Activated CD4-positive, alpha-beta T cell treated with anti-CD3 and anti-CD28 coated beads, Interleukin-2, amount 10 ng/mL, durations not matched to agents 7 days and 5 days (primary cell): ENCODE data around the gene MCCC2. TPM values are rescaled to one million over a fixed set of nuclear protein-coding genes. Genes with fewer than 3 reads are reported as not detected.
"Not testable (repeated sequence)": the region's sequence is repeated elsewhere in the genome, so short reads cannot be mapped to it uniquely, and the experiment has no call there.

Source experiments
- CTCF ChIA-PET: fragments of 350-600 bp; sonication (Branson Sonifier 250); formaldehyde crosslinking; loops from one replicate; lab custom pipeline; 2021; ENCODE audit warnings: antibody characterized with exemption; lab: Charles Lee
- POLR2A ChIA-PET: fragments of 350-600 bp; sonication (Branson Sonifier 250); formaldehyde crosslinking; loops from one replicate; lab custom pipeline; 2021; ENCODE audit warnings: antibody characterized with exemption; lab: Charles Lee
- DNase-seq: peaks from one replicate; pipeline ENCODE4 v3.0.0-alpha.2; 2020
- H3K27ac Mint-ChIP-seq: one replicate; pipeline ENCODE4 v1.8.0; 2021; ENCODE audit warnings: mild to moderate bottlenecking, moderate library complexity, mixed read lengths
- H3K27me3 Mint-ChIP-seq: one replicate; pipeline ENCODE4 v1.8.0; 2021; ENCODE audit warnings: mixed read lengths
- H3K36me3 Mint-ChIP-seq: one replicate; pipeline ENCODE4 v1.8.0; 2021; ENCODE audit warnings: low read depth, mixed read lengths
- H3K4me1 Mint-ChIP-seq: one replicate; pipeline ENCODE4 v1.8.0; 2021; ENCODE audit warnings: mixed read lengths
- H3K4me3 Mint-ChIP-seq: one replicate; pipeline ENCODE4 v1.8.0; 2021; ENCODE audit warnings: mild to moderate bottlenecking, moderate library complexity, mixed read lengths
- H3K9me3 Mint-ChIP-seq: one replicate; pipeline ENCODE4 v1.8.0; 2021; ENCODE audit warnings: mixed read lengths
- total RNA-seq, 2 experiments: library from RNA; stranded (reverse); gene quantifications; one replicate each; pipeline ENCODE4 v1.2.3, GENCODE V29; 2021

Gene MCCC2
- total RNA-seq = 10 to 100 TPM; 40.0 to 40.1 TPM

DNA sequence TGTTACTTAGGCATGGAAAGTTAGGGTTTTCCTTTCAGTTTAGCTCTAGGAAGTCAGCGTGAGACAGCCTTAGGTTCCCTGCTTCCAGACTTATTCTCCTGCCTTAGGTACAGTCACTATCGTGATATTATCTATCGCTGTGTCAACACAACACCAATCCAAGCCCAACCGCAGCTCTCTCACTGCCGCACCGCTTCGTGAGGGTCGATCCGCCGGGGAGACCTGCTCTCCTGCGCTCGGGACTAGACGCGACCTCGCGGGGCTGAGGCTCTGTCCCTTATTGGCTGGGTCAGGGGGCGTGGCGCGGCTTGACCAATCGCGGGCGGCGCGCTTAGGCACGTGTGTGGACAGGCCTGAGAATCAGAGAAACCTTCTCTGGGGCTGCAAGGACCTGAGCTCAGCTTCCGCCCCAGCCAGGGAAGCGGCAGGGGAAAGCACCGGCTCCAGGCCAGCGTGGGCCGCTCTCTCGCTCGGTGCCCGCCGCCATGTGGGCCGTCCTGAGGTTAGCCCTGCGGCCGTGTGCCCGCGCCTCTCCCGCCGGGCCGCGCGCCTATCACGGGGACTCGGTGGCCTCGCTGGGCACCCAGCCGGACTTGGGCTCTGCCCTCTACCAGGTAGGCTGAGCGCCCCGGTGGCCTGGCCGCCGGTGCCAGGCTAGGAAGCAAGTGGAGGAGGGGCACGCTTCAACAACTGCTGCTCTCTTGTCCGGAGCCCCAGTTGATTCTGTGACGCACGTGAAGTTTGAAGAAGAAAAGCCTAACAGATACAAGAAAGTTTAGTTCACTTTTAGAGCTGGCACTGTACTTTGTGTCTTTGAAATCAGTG lies at the start of gene MCCC2:
MCCC2 (plus strand) TSS at position 400 of the 825 bp plus-strand sequence; CDS start at position 486, 86 bp downstream.
- DNase-seq = peak; percentile 98
- peaks cover 33% of the 10 kb centered on the region for H3K4me1 Mint-ChIP-seq
- ChIA-PET CTCF (interaction anchor here (0.7 to 5.5 kb wide), 5 partner anchors 10 to 728 kb away, joined by 3 to 47 read pairs (median 3); no protein-coding TSS in a partner anchor), POLR2A (interaction anchor here (0.7 kb wide), 1 partner anchor 14 kb away, joined by 4 read pairs; no protein-coding TSS in a partner anchor)
- H3K4me3 Mint-ChIP-seq = peak within 1 kb of the TSS; percentile 94
- H3K27me3 Mint-ChIP-seq = no peaks in the 10 kb centered on the region
- peaks cover 5% of the 10 kb centered on the region for H3K36me3 Mint-ChIP-seq
- no peaks in the 10 kb centered on the region for H3K9me3 Mint-ChIP-seq
- peak within 1 kb of the TSS; percentile 99 for H3K27ac Mint-ChIP-seq

DNA sequence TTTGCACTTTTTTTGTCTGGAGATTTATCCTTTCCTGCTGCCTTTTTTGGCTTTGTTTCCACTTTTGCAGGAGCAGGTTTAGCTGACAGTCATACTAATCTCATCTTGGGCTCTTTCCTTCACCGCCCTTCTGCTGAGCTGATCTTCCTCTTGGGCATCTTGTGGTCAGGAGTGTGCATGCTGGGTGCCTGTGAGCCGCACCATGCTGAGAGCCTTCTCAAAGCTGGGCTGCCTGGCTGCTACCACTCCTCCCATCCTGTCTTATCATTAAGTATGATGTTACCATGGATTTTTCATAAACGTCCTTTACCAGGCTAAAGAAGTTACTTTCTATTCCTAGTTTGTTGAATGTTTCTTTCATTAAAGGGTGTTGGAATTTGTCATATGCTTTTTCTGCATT lies 49.5 kb upstream of the MCCC2 start:
- DNase-seq = no peak
- Mint-ChIP-seq H3K27ac (no peak overlapping the region), H3K27me3 (no peaks in the 10 kb centered on the region), H3K9me3 (no peaks in the 10 kb centered on the region), H3K36me3 (peaks cover 57% of the 10 kb centered on the region), H3K4me3 (no peak overlapping the region), H3K4me1 (peaks cover 15% of the 10 kb centered on the region)
- POLR2A ChIA-PET = no interaction called here
- CTCF ChIA-PET = no interaction called here

DNA sequence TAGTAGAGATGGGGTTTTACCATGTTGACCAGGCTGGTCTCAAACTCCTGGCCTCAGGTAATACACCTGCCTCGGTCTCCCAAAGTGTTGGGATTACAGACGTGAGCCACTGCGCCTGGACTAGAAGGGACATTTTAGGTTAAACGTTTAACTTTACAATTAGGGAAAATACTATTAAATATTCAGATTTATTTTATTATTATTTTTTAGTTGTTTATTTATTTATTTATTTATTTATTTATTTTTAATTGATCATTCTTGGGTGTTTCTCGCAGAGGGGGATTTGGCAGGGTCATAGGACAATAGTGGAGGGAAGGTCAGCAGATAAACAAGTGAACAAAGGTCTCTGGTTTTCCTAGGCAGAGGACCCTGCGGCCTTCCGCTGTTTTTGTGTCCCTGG lies 36.3 kb upstream of the MCCC2 start:
- H3K4me3 Mint-ChIP-seq, H3K4me1 Mint-ChIP-seq, H3K27ac Mint-ChIP-seq, H3K9me3 Mint-ChIP-seq, H3K27me3 Mint-ChIP-seq, DNase-seq, POLR2A ChIA-PET: not testable (repeated sequence)
- H3K36me3 Mint-ChIP-seq = peaks cover 41% of the 10 kb centered on the region
- CTCF ChIA-PET = interaction anchor here (0.9 kb wide), 1 partner anchor 24 kb away, joined by 6 read pairs; no protein-coding TSS in a partner anchor

DNA sequence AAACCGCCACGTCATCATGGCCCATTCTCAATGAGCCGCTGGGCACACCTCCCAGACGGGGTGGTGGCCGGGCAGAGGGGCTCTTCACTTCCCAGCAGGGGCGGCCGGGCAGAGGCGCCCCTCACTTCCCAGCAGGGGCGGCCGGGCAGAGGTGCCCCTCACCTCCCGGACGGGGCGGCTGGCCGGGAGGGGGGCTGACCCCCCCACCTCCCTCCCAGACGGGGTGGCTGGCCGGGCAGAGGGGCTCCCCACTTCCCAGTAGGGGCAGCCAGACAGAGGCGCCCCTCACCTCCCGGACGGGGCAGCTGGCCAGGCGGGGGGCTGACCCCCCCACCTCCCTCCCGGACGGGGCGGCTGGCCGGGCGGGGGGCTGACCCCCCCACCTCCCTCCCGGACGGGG lies 35.6 kb upstream of the MCCC2 start:
- H3K27me3 Mint-ChIP-seq, POLR2A ChIA-PET, H3K4me3 Mint-ChIP-seq, CTCF ChIA-PET, H3K9me3 Mint-ChIP-seq, DNase-seq, H3K4me1 Mint-ChIP-seq, H3K27ac Mint-ChIP-seq: not testable (repeated sequence)
- peaks cover 40% of the 10 kb centered on the region for H3K36me3 Mint-ChIP-seq

DNA sequence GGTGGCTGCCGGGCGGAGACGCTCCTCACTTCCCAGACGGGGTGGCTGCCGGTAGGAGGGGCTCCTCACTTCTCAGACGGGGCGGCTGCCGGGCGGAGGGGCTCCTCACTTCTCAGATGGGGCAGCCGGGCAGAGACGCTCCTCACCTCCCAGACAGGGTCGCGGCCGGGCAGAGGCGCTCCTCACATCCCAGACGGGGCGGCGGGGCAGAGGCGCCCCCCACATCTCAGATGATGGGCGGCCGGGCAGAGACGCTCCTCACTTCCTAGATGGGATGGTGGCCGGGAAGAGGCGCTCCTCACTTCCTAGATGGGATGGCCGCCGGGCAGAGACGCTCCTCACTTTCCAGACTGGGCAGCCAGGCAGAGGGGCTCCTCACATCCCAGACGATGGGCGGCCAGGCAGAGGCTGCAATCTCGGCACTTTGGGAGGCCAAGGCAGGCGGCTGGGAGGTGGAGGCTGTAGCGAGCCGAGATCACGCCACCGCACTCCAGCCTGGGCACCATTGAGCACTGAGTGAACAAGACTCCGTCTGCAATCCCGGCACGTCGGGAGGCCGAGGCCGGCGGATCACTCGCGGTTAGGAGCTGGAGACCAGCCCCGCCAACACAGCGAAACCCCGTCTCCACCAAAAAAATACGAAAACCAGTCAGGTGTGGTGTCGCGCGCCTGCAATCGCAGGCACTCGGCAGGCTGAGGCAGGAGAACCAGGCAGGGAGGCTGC lies 35.0 kb upstream of the MCCC2 start:
- DNase-seq, H3K27ac Mint-ChIP-seq, H3K4me3 Mint-ChIP-seq, H3K4me1 Mint-ChIP-seq, CTCF ChIA-PET, H3K9me3 Mint-ChIP-seq, H3K27me3 Mint-ChIP-seq, POLR2A ChIA-PET: not testable (repeated sequence)
- peaks cover 39% of the 10 kb centered on the region for H3K36me3 Mint-ChIP-seq

DNA sequence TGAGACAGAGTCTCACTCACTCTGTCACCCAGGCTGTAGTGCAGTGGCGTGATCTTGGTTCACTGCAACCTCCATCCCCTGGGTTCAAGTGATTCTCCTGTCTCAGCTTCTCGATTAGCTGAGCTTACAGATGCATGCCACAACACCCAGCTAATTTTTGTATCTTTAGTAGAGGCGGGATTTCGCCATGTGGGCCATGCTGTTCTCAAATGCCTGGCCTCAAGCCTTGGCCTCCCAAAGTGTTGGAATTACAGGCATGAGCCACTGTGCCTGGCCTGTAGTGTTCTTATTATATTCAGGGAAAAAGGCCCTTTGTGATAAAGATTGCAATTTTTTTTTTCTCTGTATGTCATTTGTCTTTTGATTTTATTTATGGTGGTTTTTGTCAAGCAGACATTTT lies 24.0 kb upstream of the MCCC2 start:
- CTCF ChIA-PET = interaction anchor here (0.6 to 1.1 kb wide), 2 partner anchors 37 to 89 kb away, joined by 4 to 5 read pairs; no protein-coding TSS in a partner anchor

DNA sequence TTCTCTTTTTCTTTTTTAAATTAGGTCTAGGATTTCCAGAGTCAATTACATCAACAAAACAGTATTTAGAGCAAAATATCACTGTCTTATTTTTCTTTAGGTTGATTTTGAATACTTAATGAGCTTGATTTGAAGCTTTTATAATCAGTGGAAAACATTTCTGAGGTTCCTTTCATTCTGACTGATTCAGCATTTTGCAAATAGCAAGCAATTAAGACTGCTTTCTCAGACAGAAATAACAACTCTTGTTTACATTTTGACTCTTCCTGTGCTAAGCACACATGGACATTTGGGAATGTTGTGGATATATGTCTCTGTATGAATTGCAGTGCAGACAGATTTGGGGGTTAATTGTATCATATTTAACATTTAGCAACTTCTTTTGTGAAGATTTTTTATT lies 22.2 kb upstream of the MCCC2 start:
- CTCF ChIA-PET = no interaction called here
- peaks cover 23% of the 10 kb centered on the region for H3K36me3 Mint-ChIP-seq

More for the DNA sequence above, 24.0 kb upstream of the MCCC2 start:
- Mint-ChIP-seq H3K36me3 (peaks cover 26% of the 10 kb centered on the region), H3K4me3 (no peak overlapping the region), H3K4me1 (no peaks in the 10 kb centered on the region), H3K27me3 (no peaks in the 10 kb centered on the region), H3K27ac (no peak overlapping the region), H3K9me3 (no peaks in the 10 kb centered on the region)
- no peak for DNase-seq
- POLR2A ChIA-PET = no interaction called here

DNA sequence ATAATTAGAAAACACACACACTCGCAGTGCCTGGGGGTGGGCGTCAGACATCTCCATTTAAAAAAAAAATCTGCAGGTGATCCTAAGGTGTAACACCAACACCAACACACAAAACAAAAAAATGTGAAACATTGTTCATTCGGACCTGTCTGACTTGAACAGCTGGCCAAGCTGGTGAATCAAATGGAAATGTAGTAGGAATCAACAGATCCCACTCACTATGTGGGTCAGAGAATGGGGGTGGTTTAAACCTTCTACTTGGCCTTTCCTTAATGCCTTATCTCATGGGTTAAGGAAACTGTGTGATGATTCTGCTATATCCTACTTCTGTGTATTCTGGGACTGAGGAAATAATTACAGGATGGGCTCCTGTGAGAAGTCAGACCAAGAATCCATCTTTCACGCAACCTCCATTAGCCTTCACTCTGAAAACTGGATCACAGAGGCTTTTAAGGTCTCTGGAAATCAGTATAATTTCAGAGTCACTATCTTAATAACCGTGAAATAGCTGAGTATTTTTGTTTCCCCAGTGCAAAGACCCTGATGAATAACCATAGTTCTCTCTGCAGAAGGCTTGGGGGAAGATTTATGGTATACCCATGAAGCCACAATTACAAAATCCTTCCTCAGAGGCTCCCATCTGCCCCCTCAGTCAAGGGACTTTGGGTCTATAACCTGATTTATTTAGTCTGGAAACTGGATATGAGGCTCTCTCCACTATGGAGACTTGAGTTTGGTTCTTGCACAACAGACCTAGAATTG lies 17.2 kb upstream of the MCCC2 start:
- no peak for DNase-seq
- Mint-ChIP-seq H3K27ac (no peak overlapping the region), H3K36me3 (peaks cover 9% of the 10 kb centered on the region), H3K4me3 (no peak overlapping the region), H3K9me3 (no peaks in the 10 kb centered on the region), H3K4me1 (no peaks in the 10 kb centered on the region), H3K27me3 (no peaks in the 10 kb centered on the region)
- ChIA-PET POLR2A (no interaction called here), CTCF (interaction anchor here (1.1 kb wide), 1 partner anchor 11 kb away, joined by 5 read pairs; no protein-coding TSS in a partner anchor)

More for the DNA sequence above, 22.2 kb upstream of the MCCC2 start:
- Mint-ChIP-seq H3K9me3 (no peaks in the 10 kb centered on the region), H3K4me1 (no peaks in the 10 kb centered on the region), H3K4me3 (no peak overlapping the region), H3K27ac (no peak overlapping the region), H3K27me3 (no peaks in the 10 kb centered on the region)
- DNase-seq = no peak
- POLR2A ChIA-PET = no interaction called here

DNA sequence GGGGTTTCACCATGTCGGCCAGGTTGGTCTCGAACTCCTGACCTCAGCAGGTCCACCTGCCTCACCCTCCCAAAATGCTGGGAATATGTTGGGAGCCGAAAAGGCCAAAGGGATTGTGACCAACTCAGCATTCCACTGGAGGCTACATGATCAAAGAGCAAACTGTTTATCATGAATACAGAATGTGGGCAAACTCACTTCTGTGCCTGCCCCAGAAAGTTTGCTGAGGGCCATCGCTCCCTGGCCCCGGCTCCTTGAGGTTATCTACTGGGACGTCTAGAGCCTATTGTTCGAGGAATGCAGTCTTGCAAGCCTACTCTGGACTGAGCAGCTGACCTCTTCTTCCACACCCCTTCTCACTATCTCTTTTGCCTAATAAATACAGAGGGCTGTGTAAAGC lies 15.3 kb upstream of the MCCC2 start:
- DNase-seq, POLR2A ChIA-PET, H3K27ac Mint-ChIP-seq, CTCF ChIA-PET, H3K36me3 Mint-ChIP-seq, H3K27me3 Mint-ChIP-seq, H3K4me3 Mint-ChIP-seq, H3K4me1 Mint-ChIP-seq, H3K9me3 Mint-ChIP-seq: not testable (repeated sequence)

DNA sequence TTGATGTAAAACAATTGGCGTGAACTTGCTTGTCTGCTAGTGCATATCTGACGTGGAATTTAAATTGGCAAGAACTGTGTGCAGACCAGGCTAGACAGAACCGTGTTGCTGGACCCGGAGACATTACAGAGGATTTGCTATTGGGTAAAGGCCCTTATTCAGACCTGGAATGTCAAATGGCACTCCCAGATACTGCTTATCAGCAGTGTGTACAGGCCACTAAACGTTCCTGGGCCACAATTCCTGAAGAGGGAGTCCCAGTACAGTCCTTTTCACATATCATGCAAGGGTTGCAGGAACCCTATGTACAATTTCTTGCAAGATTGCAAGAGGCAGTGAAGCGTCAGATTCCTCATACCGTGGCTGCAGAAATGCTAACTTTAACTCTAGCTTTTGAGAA lies 13.5 kb upstream of the MCCC2 start:
- CTCF ChIA-PET = no interaction called here

DNA sequence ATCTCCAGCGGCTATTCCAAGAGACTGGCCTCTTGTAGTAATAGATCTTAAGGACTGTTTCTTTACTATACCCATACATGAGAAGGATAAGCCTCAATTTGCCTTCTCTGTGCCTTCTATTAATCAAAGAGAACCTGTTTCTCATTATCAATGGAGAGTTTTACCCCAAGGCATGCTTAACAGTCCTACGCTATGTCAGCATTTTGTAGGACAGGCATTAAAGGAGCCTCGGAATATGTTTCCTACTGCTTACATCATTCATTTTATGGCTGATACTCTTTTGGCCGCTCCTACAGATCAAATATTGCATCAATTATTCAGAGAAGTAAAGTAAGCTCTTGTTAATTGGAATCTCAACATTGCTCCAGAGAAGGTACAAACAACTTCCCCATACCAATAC lies 11.6 kb upstream of the MCCC2 start:
- CTCF ChIA-PET = interaction anchor here (0.9 to 1.0 kb wide), 2 partner anchors 15 to 31 kb away, joined by 3 read pairs; no protein-coding TSS in a partner anchor
- DNase-seq, H3K27ac Mint-ChIP-seq, POLR2A ChIA-PET, H3K4me3 Mint-ChIP-seq, H3K27me3 Mint-ChIP-seq, H3K9me3 Mint-ChIP-seq, H3K4me1 Mint-ChIP-seq, H3K36me3 Mint-ChIP-seq: not testable (repeated sequence)

More for the DNA sequence above, 13.5 kb upstream of the MCCC2 start:
- no peaks in the 10 kb centered on the region for H3K9me3 Mint-ChIP-seq
- no peaks in the 10 kb centered on the region for H3K4me1 Mint-ChIP-seq
- H3K27me3 Mint-ChIP-seq = no peaks in the 10 kb centered on the region
- POLR2A ChIA-PET = no interaction called here
- peaks cover 3% of the 10 kb centered on the region for H3K36me3 Mint-ChIP-seq
- no peak overlapping the region for H3K27ac Mint-ChIP-seq
- DNase-seq = no peak
- H3K4me3 Mint-ChIP-seq = no peak overlapping the region

DNA sequence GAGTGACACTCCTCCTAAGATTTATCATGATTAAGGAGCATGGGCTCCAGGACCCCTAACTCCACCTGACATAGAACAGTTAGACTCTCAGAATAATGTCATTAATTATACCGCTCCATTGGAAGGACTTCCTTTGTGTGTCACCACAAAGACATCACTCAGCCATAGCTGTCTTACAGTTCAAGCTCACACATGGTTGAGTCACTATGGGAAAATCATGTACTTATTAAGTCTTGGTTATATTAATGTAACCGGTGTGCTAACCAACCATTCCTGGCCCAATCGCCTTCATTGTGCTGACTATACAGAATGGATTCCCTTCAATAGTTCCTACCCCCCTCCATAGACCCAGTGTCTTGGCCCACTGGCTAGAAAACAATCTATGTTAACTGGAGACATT lies 10.9 kb upstream of the MCCC2 start:
- Mint-ChIP-seq H3K4me3 (no peak overlapping the region), H3K9me3 (no peaks in the 10 kb centered on the region), H3K27me3 (no peaks in the 10 kb centered on the region), H3K36me3 (peaks cover 3% of the 10 kb centered on the region), H3K27ac (no peak overlapping the region), H3K4me1 (no peaks in the 10 kb centered on the region)
- ChIA-PET CTCF (interaction anchor here (0.9 to 1.0 kb wide), 2 partner anchors 15 to 32 kb away, joined by 3 read pairs; no protein-coding TSS in a partner anchor), POLR2A (no interaction called here)
- DNase-seq = no peak
